GM13977 (cell line): Measurements from ENCODE around the gene SRPK3.

Experiments
- DNase-seq: peaks from one replicate; pipeline ENCODE4 v3.0.0; 2012; ENCODE audit warnings: low spot score
- CTCF ChIP-seq: IDR thresholded peaks from 2 replicates; pipeline ENCODE4 v1.5.1; 2012; ENCODE audit warnings: mild to moderate bottlenecking, control low read depth; ENCODE audit not compliant: insufficient read depth; ENCODE audit errors: extremely low read depth, missing control alignments
- in situ Hi-C: fragments of 300-500 bp; cut with MboI; formaldehyde crosslinking; loops from one replicate; pipeline ENCODE4 v1.12.0; 2022; ENCODE audit warnings: low sequenced_read_pairs, low pct_unique_long_range_greater_than_20kb, mixed read lengths, inconsistent platforms; ENCODE audit not compliant: unreplicated experiment

Gene SRPK3

GRCh38 chrX:153750127-153750774 is 30.6 kb upstream of the SRPK3 start:
- DNase-seq, result no peak
- TF ChIP-seq CTCF, result no peak
- in situ Hi-C loops, result loop anchor here (10.0 kb wide), 1 partner anchor 195 kb away; the partner anchor contains the start of gene RENBP

GRCh38 chrX:153755136-153755535 is 25.7 kb upstream of the SRPK3 start:
- no peak for DNase-seq
- in situ Hi-C loops, result loop anchor here (10.0 kb wide), 1 partner anchor 190 kb away; the partner anchor contains the start of gene RENBP
- no peak for TF ChIP-seq CTCF

GRCh38 chrX:153761863-153762262 is 19.0 kb upstream of the SRPK3 start:
- no peak for TF ChIP-seq CTCF
- in situ Hi-C loops, result no loop called here
- no peak for DNase-seq

- no peak for TF ChIP-seq CTCF
- in situ Hi-C loops, result no loop called here
- no peak for DNase-seq
These were observed 18.1 kb upstream of the SRPK3 start for GRCh38 chrX:153762626-153763173.

- in situ Hi-C loops, result no loop called here
- DNase-seq, result no peak
- TF ChIP-seq CTCF, result no peak
These were observed 17.4 kb upstream of the SRPK3 start for GRCh38 chrX:153763298-153763932.

GRCh38 chrX:153763989-153764755 is 16.7 kb upstream of the SRPK3 start, which contains the start of gene PLXNB3:
PLXNB3 (plus strand) TSS chrX:153764249; CDS start chrX:153765536, 1,287 bp downstream.
- TF ChIP-seq CTCF, result peak; percentile 92
- in situ Hi-C loops, result no loop called here
- peak; percentile 81 for DNase-seq
